Fibroblast of skin of back (primary cell): ENCODE results near the gene IFNA4.

Source experiments
- DNase-seq: peaks from one replicate; pipeline ENCODE4 v3.0.0-alpha.2; 2013

Gene IFNA4

DNA sequence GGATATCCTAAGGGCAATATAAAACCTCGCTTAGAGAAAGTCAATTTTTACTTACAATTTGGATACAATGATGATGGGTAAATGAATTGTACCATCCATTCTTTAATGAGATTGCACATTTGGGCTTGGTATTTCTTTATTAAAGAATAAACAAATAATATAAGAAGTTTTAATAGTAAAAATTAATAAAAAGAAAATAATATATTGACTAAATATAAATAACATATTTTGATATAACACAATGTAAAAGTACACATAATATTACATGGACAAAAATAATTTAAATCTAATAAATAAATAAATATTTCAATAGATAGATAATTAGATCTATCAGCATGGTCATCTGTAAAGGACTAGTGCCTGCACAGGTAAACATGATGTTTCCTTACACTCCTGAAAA lies 21.9 kb downstream of the IFNA4 start:
- no peak for DNase-seq

DNA sequence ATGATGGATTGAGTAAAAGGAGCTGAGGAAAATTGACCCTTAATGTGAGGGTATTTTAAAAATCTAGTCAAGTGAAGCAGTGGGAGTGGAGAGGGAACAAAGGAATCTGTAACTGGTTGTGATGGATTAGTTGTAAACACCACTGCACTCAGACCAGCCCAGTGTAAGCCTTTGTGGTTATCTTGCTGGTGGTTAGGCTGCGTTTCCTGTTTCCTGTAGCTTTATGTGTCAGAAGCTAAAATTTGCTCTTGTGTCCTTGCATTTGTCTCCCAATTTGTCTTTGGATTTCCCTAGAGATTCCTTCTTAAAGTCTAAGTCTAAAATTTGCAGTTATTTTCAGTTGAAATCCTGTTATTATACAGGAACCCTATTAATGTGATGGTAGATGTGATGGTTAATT lies 27.2 kb downstream of the IFNA4 start:
- peak; percentile 14 for DNase-seq

DNA sequence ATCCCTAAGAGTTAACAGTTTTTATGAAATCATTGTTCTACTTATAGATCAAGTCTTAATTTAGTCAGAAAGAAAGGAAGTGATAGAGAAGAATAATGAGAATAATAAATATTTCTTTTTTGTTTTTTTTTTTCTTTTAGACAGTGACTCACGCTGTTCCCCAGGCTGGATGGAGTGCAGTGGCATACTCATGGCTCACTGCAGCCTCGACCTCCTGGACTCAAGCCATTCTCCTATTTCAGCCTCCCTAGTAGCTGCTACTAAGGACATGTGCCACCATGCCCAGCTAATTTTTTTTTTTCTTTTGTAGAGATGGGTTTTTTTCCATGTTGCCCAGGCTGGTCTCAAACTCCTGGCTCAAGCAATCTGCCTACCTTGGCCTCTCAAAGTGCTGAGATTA lies 31.9 kb downstream of the IFNA4 start:
- peak; percentile 30 for DNase-seq

DNA sequence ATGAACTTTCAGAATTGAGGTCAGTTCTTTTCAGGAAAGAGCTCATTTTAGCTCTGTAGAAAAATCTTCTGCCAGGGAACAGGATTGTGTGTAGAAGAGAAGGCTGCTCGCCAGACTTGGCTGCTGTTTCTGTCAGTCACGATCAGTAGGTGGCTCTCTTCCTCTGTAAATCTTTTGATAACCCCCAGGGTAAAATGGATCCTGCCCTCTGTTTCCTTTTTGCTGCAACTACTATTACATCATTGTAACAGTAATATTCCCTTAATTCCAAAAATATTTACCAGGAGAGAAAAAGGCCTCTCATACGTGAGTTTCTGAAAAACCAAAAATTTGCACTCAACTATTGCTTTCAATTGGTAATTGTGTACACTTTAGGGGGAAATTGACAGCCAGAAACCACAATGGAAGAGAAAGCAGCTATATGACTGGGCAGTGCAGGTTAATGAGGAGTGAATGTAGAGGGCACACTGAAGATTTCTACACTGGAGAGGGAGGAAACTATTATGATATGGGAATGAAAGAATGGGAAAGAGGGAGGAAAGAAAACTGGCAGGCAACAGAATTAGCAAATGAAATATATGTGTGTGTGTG lies 33.3 kb downstream of the IFNA4 start:
- peak; percentile 12 for DNase-seq

DNA sequence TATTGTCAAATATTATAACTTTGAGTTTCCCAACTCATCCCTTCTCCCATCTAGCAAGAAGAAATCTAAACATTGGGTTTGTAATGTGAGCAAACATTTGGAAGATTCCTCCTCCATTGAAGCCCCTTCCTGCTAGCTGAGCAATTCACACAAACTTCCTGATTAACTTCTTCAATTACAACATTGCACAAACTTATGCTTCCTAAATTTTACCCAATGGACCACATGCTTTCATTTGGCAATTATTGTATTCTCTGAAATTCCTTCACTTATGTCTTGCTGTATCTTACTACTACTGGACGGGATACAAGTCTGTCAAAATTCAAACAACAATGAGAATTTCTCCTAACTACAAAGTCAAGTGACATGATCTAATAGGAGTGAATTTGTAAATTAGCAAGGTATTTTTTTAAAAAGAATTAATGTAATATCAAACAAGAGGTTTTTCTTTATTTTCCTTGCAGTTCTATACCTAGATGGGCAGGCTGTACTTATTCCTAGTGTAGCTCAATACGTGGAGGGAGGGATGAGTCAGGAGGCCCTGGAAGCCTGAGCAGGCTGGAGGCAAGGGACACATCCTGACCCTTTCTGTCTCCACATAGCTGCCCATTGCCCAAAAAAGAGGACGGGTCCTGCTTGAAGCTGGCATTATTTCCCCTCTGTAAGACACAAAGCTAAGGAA lies 33.9 kb downstream of the IFNA4 start:
- DNase-seq: peak; percentile 24

DNA sequence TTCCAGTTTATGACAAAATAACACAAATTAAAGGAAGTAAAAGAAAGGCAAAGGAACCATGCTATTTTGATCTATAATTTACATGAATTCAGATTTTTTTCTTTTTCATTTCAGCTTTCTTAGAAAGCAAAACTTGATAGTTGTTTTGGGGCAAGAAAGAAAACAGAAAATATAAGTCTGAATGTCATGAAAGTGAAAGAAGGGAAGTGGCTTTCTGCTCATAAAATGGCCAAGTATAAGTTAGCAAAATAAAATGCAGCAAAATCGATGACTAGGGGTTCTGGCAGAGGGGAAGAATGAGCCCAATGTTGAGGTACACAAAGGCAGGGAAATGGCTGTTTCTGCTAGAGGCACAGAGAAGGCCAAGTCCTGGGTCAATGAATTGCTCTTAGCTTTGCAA lies 42.8 kb downstream of the IFNA4 start:
- DNase-seq: no peak

DNA sequence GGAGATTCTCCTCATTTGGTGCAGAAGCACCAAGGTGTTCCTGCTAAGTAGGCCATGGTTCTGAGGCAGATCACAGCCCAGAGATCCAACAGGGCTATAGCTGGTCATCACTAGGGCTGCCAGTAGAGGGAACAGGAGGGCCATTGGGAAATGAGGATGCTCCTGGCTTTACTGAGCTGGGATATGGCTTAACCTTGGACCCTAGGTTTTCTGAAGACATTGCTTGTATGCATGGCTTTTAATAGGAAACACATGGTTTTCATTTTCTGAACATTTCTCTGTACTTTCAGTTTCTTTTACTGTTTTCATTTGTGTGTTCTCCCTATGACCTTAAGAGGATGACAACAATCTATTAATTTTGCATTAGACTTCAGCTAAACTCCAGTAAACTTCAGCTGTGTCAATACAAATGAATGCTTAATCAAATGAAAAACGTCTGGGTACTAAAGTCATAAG lies 45.9 kb downstream of the IFNA4 start, which contains the start of gene IFNW1:
Gene IFNW1, minus strand, starts transcription at position 406 of the 456 bp plus-strand sequence. Its CDS starts 262 bp downstream, at position 144.
- DNase-seq: no peak

DNA sequence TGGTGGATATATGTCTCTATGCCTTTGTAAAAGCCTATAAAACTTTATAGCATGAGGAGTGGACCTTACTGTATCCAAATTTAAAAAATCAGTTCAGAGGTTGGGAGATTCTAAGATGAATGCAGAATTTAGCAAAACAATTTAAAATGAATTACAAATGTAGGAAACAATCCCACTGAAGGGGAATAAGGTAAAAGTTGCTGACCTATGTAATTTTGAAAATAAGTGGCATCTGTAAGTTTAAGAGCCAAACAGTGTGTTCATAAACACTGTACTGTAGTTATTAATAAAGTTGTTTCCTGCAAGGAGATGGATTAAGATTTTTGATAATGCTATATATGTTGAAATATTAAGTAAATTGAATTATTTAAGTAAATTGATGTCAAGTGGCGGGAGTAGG lies 50.4 kb downstream of the IFNA4 start:
- no peak for DNase-seq
